ENCODE measurements around the gene EEF1AKMT1.

- TF ChIP-seq CTCF (IDR thresholded peaks at IDR 0.05) (no peak), POLR2A (IDR thresholded peaks at IDR 0.05) (no peak)
These were observed 59.6 kb downstream of the EEF1AKMT1 start for GRCh38 chr13:20714161-20714560.
